Kidney tubule cell (primary cell): ENCODE data around the gene EMC8.
A peak's percentile ranks its signal among the peaks of the same experiment; 100 is the strongest.

ENCODE experiments used
- DNase-seq: peaks from one replicate; pipeline ENCODE4 v3.0.0-alpha.2; 2018; ENCODE audit warnings: low spot score

The EMC8 gene

GRCh38 chr16:85783441-85783840, 15.9 kb downstream of the EMC8 start:
- no peak for DNase-seq

- DNase-seq: no peak
Measured at GRCh38 chr16:85782451-85782850, 16.9 kb downstream of the EMC8 start.

- no peak for DNase-seq
Measured at GRCh38 chr16:85781695-85782370, 17.5 kb downstream of the EMC8 start.

- no peak for DNase-seq
Measured at GRCh38 chr16:85781156-85781555, 18.2 kb downstream of the EMC8 start.

- no peak for DNase-seq
Measured at GRCh38 chr16:85780281-85780680, 19.1 kb downstream of the EMC8 start.

- no peak for DNase-seq
Measured at GRCh38 chr16:85778873-85779272, 20.5 kb downstream of the EMC8 start.

- DNase-seq: peak; percentile 91
Measured at GRCh38 chr16:85777583-85778310, 21.6 kb downstream of the EMC8 start.

GRCh38 chr16:85774811-85775210, 24.5 kb downstream of the EMC8 start:
- DNase-seq: no peak

- DNase-seq: no peak
Measured at GRCh38 chr16:85774136-85774535, 25.2 kb downstream of the EMC8 start.

- no peak for DNase-seq
Measured at GRCh38 chr16:85773044-85773443, 26.3 kb downstream of the EMC8 start.

GRCh38 chr16:85770741-85771140, 28.6 kb downstream of the EMC8 start:
- DNase-seq: no peak

- no peak for DNase-seq
Measured at GRCh38 chr16:85768199-85768598, 31.1 kb downstream of the EMC8 start.

GRCh38 chr16:85767531-85767930, 31.8 kb downstream of the EMC8 start:
- DNase-seq: peak; percentile 88

GRCh38 chr16:85765767-85766166, 33.6 kb downstream of the EMC8 start:
- DNase-seq: no peak

GRCh38 chr16:85765211-85765610, 34.1 kb downstream of the EMC8 start:
- no peak for DNase-seq

GRCh38 chr16:85763616-85764015, 35.7 kb downstream of the EMC8 start:
- no peak for DNase-seq

- no peak for DNase-seq
Measured at GRCh38 chr16:85762970-85763369, 36.4 kb downstream of the EMC8 start.

- DNase-seq: no peak
Measured at GRCh38 chr16:85761861-85762260, 37.5 kb downstream of the EMC8 start.

GRCh38 chr16:85759631-85760419, 39.5 kb downstream of the EMC8 start:
- peak; percentile 31 for DNase-seq

- DNase-seq: no peak
Measured at GRCh38 chr16:85759136-85759535, 40.2 kb downstream of the EMC8 start.

GRCh38 chr16:85757341-85757822, 42.0 kb downstream of the EMC8 start:
- DNase-seq: peak; percentile 42

GRCh38 chr16:85755929-85756768, 43.2 kb downstream of the EMC8 start:
- no peak for DNase-seq
